ENCODE measurements around the gene PARP12. TPM values are rescaled to one million over a fixed set of nuclear protein-coding genes. Genes with fewer than 3 reads are reported as not detected.

PARP12 gene
- total RNA-seq, 2 donors from 2014 or later = 21.9 to 46.4 TPM

- no peak for DNase-seq (ENCODE audit: low spot score)
- Histone ChIP-seq H3K4me3 (no peak overlapping the region), H3K4me1 (replicated peaks) (no peaks in the 10 kb centered on the region), H3K27me3 (replicated peaks; ENCODE audit: insufficient read depth) (no peaks in the 10 kb centered on the region), H3K9me3 (no peaks in the 10 kb centered on the region), H3K36me3 (no peaks in the 10 kb centered on the region), H3K27ac (no peak overlapping the region)
- WGBS = 86% methylated on average over 14 of the region's 14 CpGs
- intact Hi-C loops (cut with DNase I) = no loop called here
- TF ChIP-seq POLR2A (IDR thresholded peaks at IDR 0.05) = no peak
- no peak for TF ChIP-seq CTCF (IDR thresholded peaks at IDR 0.05)
- TF ChIP-seq POLR2AphosphoS5 (IDR thresholded peaks at IDR 0.05) = no peak
Observed at GRCh38 chr7:139992353-139993044, 70.3 kb downstream of the PARP12 start.

- 95% methylated on average over 6 of the region's 6 CpGs for WGBS
- Histone ChIP-seq H3K9me3 (no peaks in the 10 kb centered on the region), H3K27ac (no peak overlapping the region), H3K4me3 (no peak overlapping the region), H3K36me3 (no peaks in the 10 kb centered on the region), H3K4me1 (replicated peaks) (no peaks in the 10 kb centered on the region), H3K27me3 (replicated peaks; ENCODE audit: insufficient read depth) (no peaks in the 10 kb centered on the region)
- intact Hi-C loops (cut with DNase I) = no loop called here
- no peak for DNase-seq (ENCODE audit: low spot score)
- TF ChIP-seq CTCF (IDR thresholded peaks at IDR 0.05) (no peak), POLR2AphosphoS5 (IDR thresholded peaks at IDR 0.05) (no peak), POLR2A (IDR thresholded peaks at IDR 0.05) (no peak)
Observed at GRCh38 chr7:139991911-139992310, 70.8 kb downstream of the PARP12 start.

GRCh38 chr7:139991269-139991666, 71.5 kb downstream of the PARP12 start:
- H3K4me1 ChIP-seq (replicated peaks) = no peaks in the 10 kb centered on the region
- no peaks in the 10 kb centered on the region for H3K27me3 ChIP-seq (replicated peaks; ENCODE audit: insufficient read depth)
- intact Hi-C loops (cut with DNase I) = no loop called here
- H3K27ac ChIP-seq = no peak overlapping the region
- no peaks in the 10 kb centered on the region for H3K36me3 ChIP-seq
- no peak overlapping the region for H3K4me3 ChIP-seq
- no peak for TF ChIP-seq POLR2A (IDR thresholded peaks at IDR 0.05)
- TF ChIP-seq POLR2AphosphoS5 (IDR thresholded peaks at IDR 0.05) = no peak
- no peak for TF ChIP-seq CTCF (IDR thresholded peaks at IDR 0.05)
- H3K9me3 ChIP-seq = no peaks in the 10 kb centered on the region
- WGBS = 83% methylated on average over 5 of the region's 5 CpGs
- DNase-seq (ENCODE audit: low spot score) = no peak

- Histone ChIP-seq H3K27ac (no peak overlapping the region), H3K4me1 (replicated peaks) (no peaks in the 10 kb centered on the region), H3K9me3 (no peaks in the 10 kb centered on the region), H3K4me3 (no peak overlapping the region), H3K36me3 (no peaks in the 10 kb centered on the region), H3K27me3 (replicated peaks; ENCODE audit: insufficient read depth) (no peaks in the 10 kb centered on the region)
- TF ChIP-seq CTCF (IDR thresholded peaks at IDR 0.05) = no peak
- no peak for TF ChIP-seq POLR2AphosphoS5 (IDR thresholded peaks at IDR 0.05)
- no peak for TF ChIP-seq POLR2A (IDR thresholded peaks at IDR 0.05)
- WGBS = 82% methylated on average over 22 of the region's 22 CpGs
- DNase-seq (ENCODE audit: low spot score) = no peak
- intact Hi-C loops (cut with DNase I) = no loop called here
Observed at GRCh38 chr7:139990571-139991268, 72.0 kb downstream of the PARP12 start.

GRCh38 chr7:139990142-139990535, 72.6 kb downstream of the PARP12 start:
- intact Hi-C loops (cut with DNase I) = no loop called here
- no peak for DNase-seq (ENCODE audit: low spot score)
- 83% methylated on average over 10 of the region's 10 CpGs for WGBS

More at GRCh38 chr7:139990142-139990535, 72.6 kb downstream of the PARP12 start:
- H3K36me3 ChIP-seq = no peaks in the 10 kb centered on the region
- no peaks in the 10 kb centered on the region for H3K27me3 ChIP-seq (replicated peaks; ENCODE audit: insufficient read depth)
- H3K9me3 ChIP-seq = no peaks in the 10 kb centered on the region
- H3K4me3 ChIP-seq = no peak overlapping the region
- no peak overlapping the region for H3K27ac ChIP-seq
- TF ChIP-seq POLR2AphosphoS5 (IDR thresholded peaks at IDR 0.05) = no peak
- TF ChIP-seq CTCF (IDR thresholded peaks at IDR 0.05) = no peak
- no peak for TF ChIP-seq POLR2A (IDR thresholded peaks at IDR 0.05)
- H3K4me1 ChIP-seq (replicated peaks) = no peaks in the 10 kb centered on the region

Data from prostate gland (tissue), 2 donors.